ENCODE data around the gene OR10H1. TPM values are rescaled to one million over a fixed set of nuclear protein-coding genes. Genes with fewer than 3 reads are reported as not detected.

OR10H1 gene
- polyA plus RNA-seq, 3 donors = not detected

GRCh38 chr19:15820646-15821045 is 5.2 kb upstream of the OR10H1 start:
- no peaks in the 10 kb centered on the region for H3K36me3 ChIP-seq (replicated peaks in 1 of 2; ENCODE audit: control insufficient read depth in 1 of 2, insufficient read depth in 2 of 2, low read length in 2 of 2)
- H4K20me1 ChIP-seq (ENCODE audit: insufficient read depth, low read length) = no peaks in the 10 kb centered on the region
- no peaks in the 10 kb centered on the region for H3K9me3 ChIP-seq (replicated peaks in 1 of 2; ENCODE audit: control insufficient read depth in 1 of 2, insufficient read depth in 1 of 2, low read length in 2 of 2)
- TF ChIP-seq CTCF (IDR thresholded peaks at IDR 0.05) = no peak
- no peak overlapping the region for H3K4me3 ChIP-seq (replicated peaks in 1 of 3; ENCODE audit: low read depth in 2 of 3, low read length in 3 of 3)
- H3K4me1 ChIP-seq (ENCODE audit: control insufficient read depth in 1 of 2, insufficient read depth in 2 of 2, low read length in 2 of 2) = no peaks in the 10 kb centered on the region
- Mint-ChIP-seq H3K4me1 (no peaks in the 10 kb centered on the region), H3K4me3 (no peak overlapping the region), H3K9me3 (no peaks in the 10 kb centered on the region), H3K27me3 (ENCODE audit: low read depth in 3 of 3) (peaks cover 0 to 3% (median 2%) of the 10 kb centered on the region in 3 donors), H3K27ac (no peak overlapping the region), H3K36me3 (no peaks in the 10 kb centered on the region)
- H3K27ac ChIP-seq (ENCODE audit: low read depth in 1 of 2, low read length in 2 of 2) = no peak overlapping the region
- H3K27me3 ChIP-seq (ENCODE audit: control insufficient read depth in 2 of 2, insufficient read depth in 2 of 2, low read length in 2 of 2) = no peaks in the 10 kb centered on the region
- no peaks in the 10 kb centered on the region for H3K79me2 ChIP-seq (ENCODE audit: insufficient read depth, low read length)
- WGBS (ENCODE audit: insufficient coverage) = 89% methylated on average over 6 of the region's 8 CpGs
- no peak overlapping the region for H3K9ac ChIP-seq (ENCODE audit: insufficient read depth, low read length, poor library complexity, severe bottlenecking)
- intact Hi-C loops (cut with micrococcal nuclease) = no loop called here
- no peak overlapping the region for H2AFZ ChIP-seq (ENCODE audit: insufficient read depth, low read depth, low read length, poor library complexity, severe bottlenecking)
- DNase-seq = no peak
- H3K4me2 ChIP-seq (replicated peaks; ENCODE audit: extremely low read depth, low read length, poor library complexity, severe bottlenecking) = no peak overlapping the region

GRCh38 chr19:15813916-15814315 is 1.5 kb downstream of the OR10H1 start:
- Histone ChIP-seq H3K4me1 (ENCODE audit: control insufficient read depth in 1 of 2, insufficient read depth in 2 of 2, low read length in 2 of 2) (no peaks in the 10 kb centered on the region), H4K20me1 (ENCODE audit: insufficient read depth, low read length) (no peaks in the 10 kb centered on the region), H3K9me3 (replicated peaks in 1 of 2; ENCODE audit: control insufficient read depth in 1 of 2, insufficient read depth in 1 of 2, low read length in 2 of 2) (no peaks in the 10 kb centered on the region), H3K27ac (ENCODE audit: low read depth in 1 of 2, low read length in 2 of 2) (no peak overlapping the region), H3K27me3 (ENCODE audit: control insufficient read depth in 2 of 2, insufficient read depth in 2 of 2, low read length in 2 of 2) (no peaks in the 10 kb centered on the region), H2AFZ (ENCODE audit: insufficient read depth, low read depth, low read length, poor library complexity, severe bottlenecking) (no peak overlapping the region), H3K9ac (ENCODE audit: insufficient read depth, low read length, poor library complexity, severe bottlenecking) (no peak overlapping the region), H3K4me3 (replicated peaks in 1 of 3; ENCODE audit: low read depth in 2 of 3, low read length in 3 of 3) (no peak overlapping the region), H3K4me2 (replicated peaks; ENCODE audit: extremely low read depth, low read length, poor library complexity, severe bottlenecking) (no peak overlapping the region), H3K36me3 (replicated peaks in 1 of 2; ENCODE audit: control insufficient read depth in 1 of 2, insufficient read depth in 2 of 2, low read length in 2 of 2) (no peaks in the 10 kb centered on the region), H3K79me2 (ENCODE audit: insufficient read depth, low read length) (no peaks in the 10 kb centered on the region)
- no peaks in the 10 kb centered on the region for H3K36me3 Mint-ChIP-seq
- DNase-seq = no peak
- H3K9me3 Mint-ChIP-seq = peaks cover 0 to 4% (median 2%) of the 10 kb centered on the region in 7 donors
- H3K4me3 Mint-ChIP-seq = no peak overlapping the region
- no peak for TF ChIP-seq CTCF (IDR thresholded peaks at IDR 0.05)
- no peak overlapping the region for H3K27ac Mint-ChIP-seq
- WGBS (ENCODE audit: insufficient coverage) = 55% methylated on average over 7 of the region's 7 CpGs
- H3K27me3 Mint-ChIP-seq (ENCODE audit: low read depth in 3 of 3) = peaks cover 4 to 18% (median 7%) of the 10 kb centered on the region in 3 donors
- intact Hi-C loops (cut with micrococcal nuclease) = no loop called here
- H3K4me1 Mint-ChIP-seq = peaks cover 2% of the 10 kb centered on the region
